ENCODE measurements around the gene TATDN3. TPM values are rescaled to one million over a fixed set of nuclear protein-coding genes. Genes with fewer than 3 reads are reported as not detected.
A peak's percentile ranks its signal among the peaks of the same experiment; 100 is the strongest.
"Not testable (repeated sequence)": the region's sequence is repeated elsewhere in the genome, so short reads cannot be mapped to it uniquely, and the experiment has no call there.

Gene TATDN3
- total RNA-seq, 2 experiments from 2014 or later, result 15.2 to 18.9 TPM

DNA sequence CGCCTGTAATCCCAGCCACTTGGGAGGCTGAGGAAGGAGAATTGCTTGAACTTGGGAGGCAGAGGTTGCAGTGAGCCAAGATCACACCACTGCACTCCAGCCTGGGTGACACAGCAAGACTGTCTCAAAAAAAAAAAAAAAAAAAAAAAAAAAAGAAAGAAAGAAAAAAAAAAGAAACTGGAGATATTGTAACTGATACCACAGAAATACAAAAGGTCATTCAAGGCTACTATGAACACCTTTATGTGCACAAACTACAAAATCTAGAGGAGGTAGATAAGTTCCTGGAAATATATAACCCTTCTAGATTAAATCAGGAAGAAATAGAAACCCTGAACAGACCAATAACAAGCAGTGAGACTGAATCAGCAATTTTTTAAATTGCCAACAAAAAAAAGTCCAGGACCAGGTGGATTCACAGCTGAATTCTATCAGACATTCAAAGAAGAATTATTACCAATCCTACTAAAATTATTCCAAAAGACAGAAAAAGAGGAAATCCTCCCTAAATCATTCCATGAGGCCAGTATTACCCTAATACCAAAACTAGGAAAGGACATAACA lies 26.9 kb upstream of the TATDN3 start:
- H3K27ac Mint-ChIP-seq, H3K4me3 Mint-ChIP-seq, H3K27me3 Mint-ChIP-seq, DNase-seq: not testable (repeated sequence)
- H3K36me3 Mint-ChIP-seq, result peaks cover 53% of the 10 kb centered on the region
- H3K4me1 Mint-ChIP-seq, result peaks cover 33% of the 10 kb centered on the region
- H3K9me3 Mint-ChIP-seq, result peaks cover 33% of the 10 kb centered on the region

DNA sequence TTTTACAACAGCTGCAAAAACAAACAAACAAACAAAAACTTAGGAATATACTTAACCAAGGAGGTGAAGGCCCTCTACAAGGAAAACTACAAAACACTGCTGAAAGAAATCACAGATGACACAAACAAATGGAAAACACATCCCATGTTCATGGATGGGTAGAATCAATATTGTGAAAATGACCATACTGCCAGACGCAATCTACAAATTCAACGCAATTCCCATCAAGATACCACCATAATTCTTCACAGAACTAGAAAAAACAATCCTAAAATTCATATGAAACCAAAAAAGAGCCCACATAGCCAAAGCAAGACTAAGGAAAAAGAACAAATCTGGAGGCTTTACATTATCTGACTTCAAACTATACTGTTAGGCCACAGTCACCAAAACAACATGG lies 24.9 kb upstream of the TATDN3 start:
- peaks cover 47% of the 10 kb centered on the region for H3K9me3 Mint-ChIP-seq
- H3K36me3 Mint-ChIP-seq, result peaks cover 65% of the 10 kb centered on the region
- H3K4me3 Mint-ChIP-seq, DNase-seq, H3K27me3 Mint-ChIP-seq: not testable (repeated sequence)
- H3K4me1 Mint-ChIP-seq, result peaks cover 41% of the 10 kb centered on the region
- peak overlapping the region; percentile 52 for H3K27ac Mint-ChIP-seq

DNA sequence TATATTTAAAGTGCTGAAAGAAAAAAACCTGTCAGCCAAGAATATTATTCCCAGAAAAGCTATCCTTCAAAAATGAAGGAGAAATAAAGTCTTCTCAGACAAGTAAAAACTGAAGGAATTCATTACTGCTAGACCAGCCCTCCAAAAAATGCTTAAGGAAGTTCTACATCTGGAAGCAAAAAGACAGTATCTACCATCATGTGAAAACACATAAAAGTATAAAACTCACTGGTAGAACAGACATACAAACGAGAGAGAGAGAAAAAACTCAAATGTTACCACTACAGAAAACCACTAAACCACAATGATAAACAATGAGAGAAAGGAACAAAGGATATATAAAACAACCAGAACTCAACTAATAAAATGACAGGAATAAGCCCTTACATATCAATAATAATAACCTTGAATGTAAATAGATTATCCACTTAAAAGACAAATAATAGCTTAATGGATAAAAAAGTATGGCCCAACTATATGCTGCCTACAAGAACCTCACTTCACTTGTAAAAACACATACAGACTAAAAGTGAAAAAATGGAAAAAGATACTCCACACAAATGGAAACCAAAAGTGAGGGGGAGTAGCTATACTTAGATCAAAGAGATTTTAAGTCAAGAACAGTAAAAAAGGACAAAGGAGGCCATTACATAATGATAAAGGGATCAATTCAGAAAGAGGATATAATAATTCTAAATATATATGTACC lies 22.1 kb upstream of the TATDN3 start:
- H3K4me3 Mint-ChIP-seq, result peak overlapping the region; percentile 1
- H3K9me3 Mint-ChIP-seq, result peaks cover 51% of the 10 kb centered on the region
- peaks cover 47% of the 10 kb centered on the region for H3K4me1 Mint-ChIP-seq

DNA sequence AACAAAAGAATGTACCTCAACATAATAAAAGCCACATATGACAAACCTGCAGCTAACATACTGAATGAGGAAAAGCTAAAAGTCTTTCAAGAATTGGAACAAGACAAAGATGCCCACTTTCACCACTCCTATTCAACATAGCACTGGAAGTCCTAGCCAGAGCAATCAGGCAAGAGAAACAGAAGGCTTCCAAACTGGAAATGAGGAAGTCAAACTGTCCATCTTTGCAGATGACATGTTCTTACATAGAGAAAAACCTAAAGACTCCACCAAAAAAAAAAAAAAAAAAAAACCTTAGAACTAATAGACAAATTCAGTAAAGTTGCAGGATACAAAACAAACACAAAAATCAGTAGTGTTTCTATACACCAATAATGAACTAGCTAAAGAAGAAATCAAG lies 20.4 kb upstream of the TATDN3 start:
- Mint-ChIP-seq H3K4me1 (peaks cover 43% of the 10 kb centered on the region), H3K9me3 (peaks cover 45% of the 10 kb centered on the region)

More for the DNA sequence above, 22.1 kb upstream of the TATDN3 start:
- DNase-seq, result no peak
- Mint-ChIP-seq H3K27me3 (no peaks in the 10 kb centered on the region), H3K36me3 (peaks cover 80% of the 10 kb centered on the region), H3K27ac (peak overlapping the region; percentile 54)

DNA sequence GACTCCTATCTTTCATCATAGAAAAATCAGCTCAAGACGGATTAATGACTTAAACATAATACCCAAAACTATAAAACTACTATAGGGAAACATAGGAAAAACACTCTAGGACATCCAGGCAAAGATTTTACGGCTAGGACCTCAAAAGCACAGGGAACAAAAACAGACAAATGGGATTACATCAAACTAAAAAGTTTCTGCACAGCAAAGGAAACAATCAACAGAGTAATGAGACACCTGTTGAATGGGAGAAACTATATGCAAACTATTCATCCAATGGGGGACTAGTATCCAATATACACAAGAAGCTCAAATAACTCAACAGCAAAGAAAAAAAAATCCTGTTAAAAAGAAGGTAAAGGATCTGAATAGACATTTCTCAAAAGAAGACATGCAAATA lies 18.7 kb upstream of the TATDN3 start:
- Mint-ChIP-seq H3K4me3 (no peak overlapping the region), H3K27me3 (no peaks in the 10 kb centered on the region), H3K27ac (no peak overlapping the region), H3K9me3 (peaks cover 31% of the 10 kb centered on the region), H3K36me3 (peaks cover 55% of the 10 kb centered on the region), H3K4me1 (peaks cover 43% of the 10 kb centered on the region)
- DNase-seq, result no peak

More for the DNA sequence above, 20.4 kb upstream of the TATDN3 start:
- Mint-ChIP-seq H3K4me3 (no peak overlapping the region), H3K27ac (no peak overlapping the region), H3K27me3 (no peaks in the 10 kb centered on the region), H3K36me3 (peaks cover 71% of the 10 kb centered on the region)
- no peak for DNase-seq

DNA sequence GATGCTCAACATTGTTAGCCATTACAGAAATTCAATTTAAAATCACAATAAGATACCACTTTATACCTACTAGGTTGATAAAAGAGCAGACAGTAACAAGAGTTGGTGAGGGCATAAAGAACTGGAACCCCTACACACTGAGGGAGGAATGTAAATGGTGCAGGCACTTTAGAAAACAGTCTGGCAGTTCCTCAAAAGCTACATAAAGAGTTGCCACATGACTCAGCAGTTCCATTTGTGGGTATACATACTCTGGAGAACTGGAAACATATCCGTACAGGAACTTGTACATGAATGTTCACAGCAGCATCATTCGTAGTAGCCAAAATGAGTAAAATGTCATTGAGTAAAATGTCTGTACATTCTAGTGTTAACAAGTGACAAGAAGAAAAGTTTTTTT lies 17.1 kb upstream of the TATDN3 start:
- Mint-ChIP-seq H3K36me3 (peaks cover 43% of the 10 kb centered on the region), H3K27me3 (no peaks in the 10 kb centered on the region), H3K4me1 (peaks cover 31% of the 10 kb centered on the region), H3K27ac (no peak overlapping the region), H3K4me3 (no peak overlapping the region), H3K9me3 (peaks cover 19% of the 10 kb centered on the region)
- no peak for DNase-seq

DNA sequence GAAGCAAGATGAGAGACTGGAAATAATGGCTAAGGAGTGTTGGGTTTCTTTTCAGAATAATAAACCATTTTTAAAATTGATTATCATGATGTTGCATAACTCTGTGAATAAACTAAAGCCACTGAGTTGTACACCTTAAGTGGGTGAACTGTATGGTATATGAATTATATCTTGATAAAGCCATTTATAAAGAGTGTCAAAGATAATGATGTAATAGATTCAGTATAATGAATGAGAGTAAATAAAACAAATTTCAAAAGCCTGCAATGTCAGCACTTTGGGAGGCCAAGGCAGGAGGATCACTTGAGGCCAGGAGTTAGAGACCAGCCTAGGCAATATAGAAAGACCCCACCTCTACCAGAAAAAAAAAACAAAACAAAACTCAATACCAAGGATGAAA lies 16.5 kb upstream of the TATDN3 start:
- peaks cover 15% of the 10 kb centered on the region for H3K9me3 Mint-ChIP-seq
- H3K27ac Mint-ChIP-seq, result no peak overlapping the region
- peaks cover 41% of the 10 kb centered on the region for H3K36me3 Mint-ChIP-seq
- no peak overlapping the region for H3K4me3 Mint-ChIP-seq
- no peak for DNase-seq
- H3K27me3 Mint-ChIP-seq, result no peaks in the 10 kb centered on the region
- peaks cover 25% of the 10 kb centered on the region for H3K4me1 Mint-ChIP-seq

DNA sequence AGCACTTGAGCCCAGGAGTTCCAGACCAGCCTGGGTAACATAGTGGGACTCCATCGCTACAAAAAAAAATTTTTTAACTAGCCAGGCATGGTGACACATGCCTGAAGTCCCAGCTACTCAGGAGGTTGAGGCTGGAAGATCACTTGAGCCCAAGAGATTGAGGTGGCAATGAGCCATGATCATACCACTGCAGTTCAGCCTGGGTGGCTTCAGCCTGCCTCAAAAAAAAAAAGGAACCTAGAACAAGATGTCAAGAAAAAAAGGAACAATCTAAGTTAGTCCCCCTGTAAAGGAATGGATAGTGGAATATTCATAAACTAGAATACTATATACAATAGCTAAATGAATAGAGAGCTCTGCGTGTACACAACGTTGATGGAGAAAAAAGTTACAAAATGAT lies 14.5 kb upstream of the TATDN3 start:
- no peaks in the 10 kb centered on the region for H3K27me3 Mint-ChIP-seq
- peaks cover 23% of the 10 kb centered on the region for H3K4me1 Mint-ChIP-seq
- H3K9me3 Mint-ChIP-seq, result peaks cover under 1% of the 10 kb centered on the region
- no peak for DNase-seq
- peaks cover 25% of the 10 kb centered on the region for H3K36me3 Mint-ChIP-seq
- no peak overlapping the region for H3K4me3 Mint-ChIP-seq
- no peak overlapping the region for H3K27ac Mint-ChIP-seq

DNA sequence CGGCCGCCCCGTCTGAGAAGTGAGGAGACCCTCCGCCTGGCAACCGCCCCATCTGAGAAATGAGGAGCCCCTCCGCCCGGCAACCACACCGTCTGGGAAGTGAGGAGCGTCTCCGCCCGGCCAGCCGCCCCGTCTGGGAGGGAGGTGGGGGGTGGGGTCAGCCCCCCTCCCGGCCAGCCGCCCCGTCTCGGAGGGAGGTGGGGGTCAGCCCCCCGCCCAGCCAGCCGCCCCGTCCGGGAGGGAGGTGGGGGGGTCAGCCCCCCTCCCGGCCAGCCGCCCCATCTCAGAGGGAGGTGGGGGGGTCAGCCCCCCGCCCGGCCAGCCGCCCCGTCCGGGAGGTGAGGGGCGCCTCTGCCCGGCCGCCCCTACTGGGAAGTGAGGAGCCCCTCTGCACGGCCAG lies 12.6 kb upstream of the TATDN3 start:
- Mint-ChIP-seq H3K4me1 (peaks cover 16% of the 10 kb centered on the region), H3K36me3 (peaks cover 13% of the 10 kb centered on the region)
- not testable (repeated sequence) for H3K9me3 Mint-ChIP-seq, DNase-seq, H3K27me3 Mint-ChIP-seq, H3K4me3 Mint-ChIP-seq, H3K27ac Mint-ChIP-seq

DNA sequence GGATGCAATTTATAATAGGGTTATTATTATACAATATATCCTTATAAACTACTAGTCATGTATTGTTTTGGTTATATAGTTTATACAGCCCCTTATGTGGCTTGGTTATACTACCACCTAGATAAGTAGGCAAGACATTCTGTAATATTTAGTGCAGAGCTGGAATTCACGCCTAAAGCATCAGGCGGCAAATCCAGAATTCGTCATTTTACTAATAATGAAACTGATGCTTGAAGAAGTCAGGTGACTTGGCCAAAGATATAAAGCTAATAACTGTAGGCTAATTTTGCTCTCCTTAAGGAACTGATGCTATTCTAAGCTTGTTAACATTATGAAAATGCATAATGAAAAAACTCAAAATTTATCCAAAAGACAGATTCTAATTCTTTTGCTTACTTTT lies 10.9 kb upstream of the TATDN3 start:
- DNase-seq, result no peak
- Mint-ChIP-seq H3K4me3 (no peak overlapping the region), H3K9me3 (no peaks in the 10 kb centered on the region), H3K27ac (no peak overlapping the region), H3K36me3 (peaks cover 7% of the 10 kb centered on the region), H3K27me3 (no peaks in the 10 kb centered on the region), H3K4me1 (peaks cover 13% of the 10 kb centered on the region)

DNA sequence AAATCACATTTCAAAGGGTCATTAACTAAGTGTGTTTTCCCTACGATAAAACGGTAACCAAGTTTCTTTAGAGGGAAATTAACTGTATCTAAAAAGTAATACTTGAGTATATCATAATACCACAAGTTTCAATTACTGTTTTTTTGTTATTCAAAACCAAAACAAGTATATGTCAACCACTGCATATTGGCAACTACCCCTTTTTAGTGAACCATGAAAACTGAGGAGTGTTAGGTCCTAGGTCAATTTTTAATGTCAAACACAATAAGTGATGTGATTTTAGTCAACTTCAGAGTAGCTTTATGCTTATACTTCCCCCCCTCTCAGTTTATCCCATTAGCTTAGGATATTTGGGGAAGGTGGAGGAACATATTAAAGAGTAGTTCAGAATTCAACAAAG lies 10.5 kb upstream of the TATDN3 start:
- DNase-seq, result no peak
- Mint-ChIP-seq H3K4me3 (no peak overlapping the region), H3K36me3 (peaks cover 7% of the 10 kb centered on the region), H3K4me1 (peaks cover 13% of the 10 kb centered on the region), H3K27ac (no peak overlapping the region), H3K9me3 (no peaks in the 10 kb centered on the region), H3K27me3 (no peaks in the 10 kb centered on the region)

DNA sequence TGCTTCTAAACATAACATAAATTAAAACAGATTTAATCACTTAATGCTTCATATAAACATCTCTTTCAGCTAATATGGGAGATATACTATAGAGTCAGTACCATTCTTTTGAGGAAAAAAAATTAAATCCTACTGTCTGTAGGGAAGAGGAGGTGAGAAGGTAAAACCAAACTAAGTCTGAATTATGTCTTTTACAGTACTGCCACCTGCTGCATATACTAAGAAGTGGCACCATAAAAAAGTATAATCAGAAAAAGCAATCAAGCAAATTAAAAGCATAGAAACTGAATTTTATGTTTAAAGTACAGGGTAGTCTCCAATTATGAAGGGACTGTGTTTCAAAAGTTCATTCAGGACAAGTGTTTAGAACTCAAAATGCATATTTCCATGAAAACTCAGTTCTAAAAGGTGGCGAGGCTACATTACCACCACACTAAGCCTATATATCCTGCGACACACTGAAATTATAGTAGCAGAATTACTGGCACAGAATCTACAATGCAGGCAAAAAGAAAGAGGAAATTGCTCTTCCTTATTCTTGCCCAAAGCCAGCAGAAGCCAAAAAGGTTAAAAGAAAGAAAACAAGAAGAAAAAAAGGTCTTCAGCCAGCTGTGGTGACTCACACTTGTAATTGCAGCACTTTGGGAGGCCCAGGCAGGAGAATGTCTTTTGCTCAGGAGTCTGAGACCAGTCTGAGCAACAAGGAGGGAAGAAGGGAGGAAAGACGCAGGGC lies 9.1 kb upstream of the TATDN3 start:
- peaks cover 7% of the 10 kb centered on the region for H3K36me3 Mint-ChIP-seq
- H3K27ac Mint-ChIP-seq, result no peak overlapping the region
- H3K4me1 Mint-ChIP-seq, result peaks cover 18% of the 10 kb centered on the region
- DNase-seq, result no peak
- no peaks in the 10 kb centered on the region for H3K27me3 Mint-ChIP-seq
- H3K4me3 Mint-ChIP-seq, result no peak overlapping the region
- H3K9me3 Mint-ChIP-seq, result no peaks in the 10 kb centered on the region

DNA sequence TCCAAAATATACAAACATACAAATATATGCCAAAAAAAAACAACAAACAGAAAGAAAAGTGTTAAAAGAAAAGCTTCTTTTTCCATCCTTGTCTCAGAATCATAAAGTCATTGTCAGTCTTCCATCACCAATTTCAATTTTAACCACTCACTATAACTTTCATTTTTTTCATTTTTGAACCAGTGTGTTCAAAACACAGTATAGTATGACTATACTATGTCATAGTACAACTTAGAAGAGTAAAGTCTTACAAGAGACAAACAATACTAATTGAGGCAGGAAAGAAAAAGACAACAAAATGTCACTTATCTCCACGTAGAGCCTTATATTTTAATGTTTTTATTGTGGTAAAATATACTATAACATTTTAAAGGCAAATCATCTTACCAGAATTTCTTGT lies 7.7 kb upstream of the TATDN3 start:
- H3K27ac Mint-ChIP-seq, result no peak overlapping the region
- no peaks in the 10 kb centered on the region for H3K9me3 Mint-ChIP-seq
- H3K36me3 Mint-ChIP-seq, result peaks cover 9% of the 10 kb centered on the region
- no peak overlapping the region for H3K4me3 Mint-ChIP-seq
- H3K4me1 Mint-ChIP-seq, result peaks cover 20% of the 10 kb centered on the region
- DNase-seq, result no peak
- H3K27me3 Mint-ChIP-seq, result no peaks in the 10 kb centered on the region

DNA sequence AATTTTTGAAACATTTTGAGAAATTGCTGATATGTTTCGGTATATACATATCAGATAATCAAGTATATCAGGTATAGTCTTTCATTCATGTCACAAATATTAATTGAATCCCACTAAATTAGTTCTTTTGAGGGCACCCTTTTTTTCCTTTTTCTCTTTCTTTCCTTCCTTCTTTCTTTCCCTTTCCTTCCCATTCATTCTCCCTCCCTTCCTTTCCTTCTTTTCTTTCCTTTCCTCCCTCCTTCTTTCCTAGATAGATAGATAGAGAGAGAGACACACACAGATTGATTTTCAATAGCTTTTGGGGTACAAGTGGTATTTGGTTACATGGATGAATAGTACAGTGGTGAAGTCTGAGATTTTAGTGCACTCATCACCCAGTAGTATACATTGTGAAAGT lies 5.8 kb upstream of the TATDN3 start:
- Mint-ChIP-seq H3K4me3 (no peak overlapping the region), H3K27ac (no peak overlapping the region), H3K36me3 (peaks cover 9% of the 10 kb centered on the region), H3K4me1 (peaks cover 26% of the 10 kb centered on the region), H3K9me3 (no peaks in the 10 kb centered on the region), H3K27me3 (no peaks in the 10 kb centered on the region)
- no peak for DNase-seq

DNA sequence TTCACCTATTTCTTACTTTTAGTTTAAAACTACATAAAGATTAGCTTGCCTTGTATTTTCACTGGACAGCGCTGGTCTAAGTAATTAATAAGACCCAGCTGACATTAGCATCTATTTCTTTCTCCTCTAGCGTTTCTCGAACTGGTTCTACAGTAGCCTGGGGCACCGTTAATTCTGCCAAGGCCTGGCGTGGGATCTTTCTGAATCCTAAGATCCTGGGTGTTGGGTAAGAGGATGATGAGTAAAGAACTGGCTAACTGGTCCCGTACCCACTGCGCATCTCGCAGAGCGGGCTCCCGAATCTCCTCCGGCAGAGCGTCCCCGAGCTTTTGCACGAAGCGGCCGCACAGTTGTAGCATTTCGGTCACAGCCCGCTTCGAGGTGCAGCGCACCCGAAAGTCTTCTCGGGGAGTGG lies 426 bp upstream of the TATDN3 start:
- Mint-ChIP-seq H3K4me1 (peaks cover 27% of the 10 kb centered on the region), H3K27me3 (no peaks in the 10 kb centered on the region), H3K4me3 (peak overlapping the region; percentile 99), H3K36me3 (peaks cover 7% of the 10 kb centered on the region), H3K9me3 (no peaks in the 10 kb centered on the region), H3K27ac (peak overlapping the region; percentile 95)
- DNase-seq, result no peak

All from activated naive CD8-positive, alpha-beta T cell treated with anti-CD3 and anti-CD28 coated beads for 36 hours (primary cell).